GM12891 (cell line): ENCODE data around the gene MOCS1.

Experiments used
- PAX5 ChIP-seq: IDR thresholded peaks from 2 replicates; pipeline ENCODE4 v1.6.1; 2011; ENCODE audit warnings: low read length, moderate library complexity, mild to moderate bottlenecking; ENCODE audit not compliant: insufficient read depth, severe bottlenecking
- POLR2A ChIP-seq: IDR thresholded peaks from 2 replicates; pipeline ENCODE4 v1.6.1; 2011; ENCODE audit warnings: low read depth, low read length, control low read depth
- POLR2AphosphoS5 ChIP-seq: IDR thresholded peaks from 2 replicates; pipeline ENCODE4 v1.6.1; 2011; ENCODE audit warnings: low read depth, low read length, control low read depth
- POU2F2 ChIP-seq: IDR thresholded peaks from 2 replicates; pipeline ENCODE4 v1.6.1; 2011; ENCODE audit warnings: low read depth, mild to moderate bottlenecking, control low read depth, low read length, moderate library complexity
- SPI1 ChIP-seq: IDR thresholded peaks from 2 replicates; pipeline ENCODE4 v1.6.1; 2011; ENCODE audit warnings: low read depth, low read length, control low read depth
- TAF1 ChIP-seq: IDR thresholded peaks from 2 replicates; pipeline ENCODE4 v1.6.1; 2011; ENCODE audit warnings: low read depth, low read length, control low read depth

DNA sequence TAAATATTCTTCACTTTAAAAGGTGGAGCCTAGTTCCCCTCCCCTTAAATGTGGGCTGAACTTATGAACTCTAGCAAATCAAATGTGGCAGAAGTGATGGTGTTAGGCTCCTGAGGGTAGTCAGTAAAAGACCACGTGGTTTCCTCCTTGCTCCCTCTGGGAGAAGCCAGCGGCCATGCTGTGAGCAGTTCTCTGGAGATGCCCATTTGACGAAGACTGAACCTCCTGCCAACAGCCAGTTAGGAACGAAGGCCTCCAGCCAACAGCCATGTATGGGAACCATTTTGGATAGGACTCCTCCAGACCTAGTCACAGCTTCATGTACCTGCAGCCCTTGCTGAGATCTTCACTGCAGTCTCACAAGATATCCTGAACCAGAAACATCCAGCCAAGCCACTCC is 7.6 kb upstream of the MOCS1 start:
- TF ChIP-seq POLR2A (no peak), POLR2AphosphoS5 (no peak), TAF1 (no peak), SPI1 (no peak), POU2F2 (no peak), PAX5 (no peak)
